Gastroesophageal sphincter (tissue), 4 donors: ENCODE results near the gene SACM1L. TPM values are rescaled to one million over a fixed set of nuclear protein-coding genes. Genes with fewer than 3 reads are reported as not detected.

Source experiments
- ATAC-seq: fragments of 150-250 bp; one replicate; pipeline ENCODE4 v1.9.1; 2016; ENCODE audit warnings: mild to moderate bottlenecking, moderate library complexity
- H3K27ac ChIP-seq, 4 donors: fragments of 200-600 bp; sonication (generic) in 3 of 4; 1 replicate in 3 of 4; 2 replicates in 1 of 4; pipeline ENCODE4 v1.5.1; 2016 to 2019
- H3K27me3 ChIP-seq: fragments of 200-600 bp; sonication (generic); one replicate; pipeline ENCODE4 v1.5.1; 2019
- H3K36me3 ChIP-seq, 2 donors: fragments of 200-600 bp; sonication (generic); one replicate each; pipeline ENCODE4 v1.5.1; 2019; ENCODE audit warnings: control low read depth in 1 of 2
- H3K4me1 ChIP-seq, 3 donors: fragments of 200-600 bp; sonication (generic); 1 replicate in 2 of 3; 2 replicates in 1 of 3; pipeline ENCODE4 v1.5.1; 2016 to 2019; ENCODE audit warnings: control low read depth in 2 of 3
- H3K4me3 ChIP-seq, 2 donors: fragments of 200-600 bp; sonication (generic); one replicate each; pipeline ENCODE4 v1.5.1; 2019; ENCODE audit warnings: mild to moderate bottlenecking in 1 of 2, moderate library complexity in 1 of 2
- H3K9me3 ChIP-seq, 3 donors: fragments of 200-600 bp; sonication (generic); one replicate each; pipeline ENCODE4 v1.5.1; 2017 to 2019; ENCODE audit warnings: control low read depth in 2 of 3
- EP300 ChIP-seq: sonication (generic); formaldehyde crosslinking; IDR thresholded peaks from one replicate; pipeline ENCODE4 v1.6.1; 2017; ENCODE audit warnings: antibody characterized with exemption, mild to moderate bottlenecking
- POLR2A ChIP-seq, 2 donors: fragments of 450-650 bp; IDR thresholded peaks; one replicate each; pipeline ENCODE4 v1.6.1; 2017; ENCODE audit warnings: antibody characterized with exemption in 2 of 2, mild to moderate bottlenecking in 2 of 2, moderate library complexity in 1 of 2
- POLR2AphosphoS5 ChIP-seq: sonication (generic); formaldehyde crosslinking; IDR thresholded peaks from one replicate; pipeline ENCODE4 v1.6.1; 2017; ENCODE audit warnings: antibody characterized with exemption
- WGBS, 2 donors: methylation state at CpG; one replicate each; pipeline ENCODE4 v1.1.5; 2018; ENCODE audit warnings: low coverage in 1 of 2; 5-methylcytosine and 5-hydroxymethylcytosine counted together
- total RNA-seq, 4 donors: library from RNA; depleted of rRNA; stranded (reverse); fragments of >200 nt; gene quantifications; one replicate each; pipeline ENCODE4 v1.1.0, GENCODE V29; 2016
- TF ChIP-seq, protein P1 (sequence below), 4 experiments: fragments of 200-600 bp in 2 of 4; fragments of 450-650 bp in 2 of 4; sonication (generic) in 1 of 4; IDR thresholded peaks; one replicate each; pipeline ENCODE4 v1.5.1; 2017 to 2019; ENCODE audit warnings: antibody characterized with exemption in 4 of 4, mild to moderate bottlenecking in 2 of 4, moderate library complexity in 2 of 4

Gene SACM1L
- total RNA-seq, 4 donors from 2014 or later: 31.9 to 52.6 (median 38.2) TPM

DNA sequence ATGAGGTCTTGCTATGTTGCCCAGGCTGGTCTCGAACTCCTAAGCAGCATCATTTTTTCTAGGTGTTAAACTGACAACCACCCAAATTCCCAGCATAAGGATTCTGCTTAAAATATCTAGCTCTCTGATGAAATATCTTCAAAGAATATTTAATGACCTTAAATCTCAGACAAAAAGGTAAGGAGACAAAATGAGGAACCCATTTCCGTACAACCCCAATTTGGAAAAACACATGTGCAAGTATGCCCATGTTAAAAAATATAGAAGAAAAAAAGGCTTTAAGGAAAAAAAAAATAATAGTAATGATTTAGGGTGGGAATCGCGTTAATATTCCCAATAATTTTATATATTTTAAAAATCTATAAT lies 1.4 kb upstream of the SACM1L start:
- ATAC-seq: no peak
- TF ChIP-seq, protein P1, sequence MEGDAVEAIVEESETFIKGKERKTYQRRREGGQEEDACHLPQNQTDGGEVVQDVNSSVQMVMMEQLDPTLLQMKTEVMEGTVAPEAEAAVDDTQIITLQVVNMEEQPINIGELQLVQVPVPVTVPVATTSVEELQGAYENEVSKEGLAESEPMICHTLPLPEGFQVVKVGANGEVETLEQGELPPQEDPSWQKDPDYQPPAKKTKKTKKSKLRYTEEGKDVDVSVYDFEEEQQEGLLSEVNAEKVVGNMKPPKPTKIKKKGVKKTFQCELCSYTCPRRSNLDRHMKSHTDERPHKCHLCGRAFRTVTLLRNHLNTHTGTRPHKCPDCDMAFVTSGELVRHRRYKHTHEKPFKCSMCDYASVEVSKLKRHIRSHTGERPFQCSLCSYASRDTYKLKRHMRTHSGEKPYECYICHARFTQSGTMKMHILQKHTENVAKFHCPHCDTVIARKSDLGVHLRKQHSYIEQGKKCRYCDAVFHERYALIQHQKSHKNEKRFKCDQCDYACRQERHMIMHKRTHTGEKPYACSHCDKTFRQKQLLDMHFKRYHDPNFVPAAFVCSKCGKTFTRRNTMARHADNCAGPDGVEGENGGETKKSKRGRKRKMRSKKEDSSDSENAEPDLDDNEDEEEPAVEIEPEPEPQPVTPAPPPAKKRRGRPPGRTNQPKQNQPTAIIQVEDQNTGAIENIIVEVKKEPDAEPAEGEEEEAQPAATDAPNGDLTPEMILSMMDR (IDR thresholded peaks at IDR 0.05): no peak
- TF ChIP-seq EP300: no peak
- no peak for TF ChIP-seq POLR2A (IDR thresholded peaks at IDR 0.05)
- TF ChIP-seq POLR2AphosphoS5: no peak
- Histone ChIP-seq H3K27ac (peak overlapping the region in 1 of 4 donors; percentile 93), H3K4me3 (peak overlapping the region in 1 of 2 donors; percentile 89), H3K9me3 (no peaks in the 10 kb centered on the region), H3K4me1 (peaks cover 6 to 41% (median 28%) of the 10 kb centered on the region in 3 donors), H3K27me3 (no peaks in the 10 kb centered on the region), H3K36me3 (peaks cover 0 to 13% of the 10 kb centered on the region in 2 donors)
- 17 to 34% methylated on average over 4 of the region's 4 CpGs for whole genome bisulfite sequencing, 2 donors

DNA sequence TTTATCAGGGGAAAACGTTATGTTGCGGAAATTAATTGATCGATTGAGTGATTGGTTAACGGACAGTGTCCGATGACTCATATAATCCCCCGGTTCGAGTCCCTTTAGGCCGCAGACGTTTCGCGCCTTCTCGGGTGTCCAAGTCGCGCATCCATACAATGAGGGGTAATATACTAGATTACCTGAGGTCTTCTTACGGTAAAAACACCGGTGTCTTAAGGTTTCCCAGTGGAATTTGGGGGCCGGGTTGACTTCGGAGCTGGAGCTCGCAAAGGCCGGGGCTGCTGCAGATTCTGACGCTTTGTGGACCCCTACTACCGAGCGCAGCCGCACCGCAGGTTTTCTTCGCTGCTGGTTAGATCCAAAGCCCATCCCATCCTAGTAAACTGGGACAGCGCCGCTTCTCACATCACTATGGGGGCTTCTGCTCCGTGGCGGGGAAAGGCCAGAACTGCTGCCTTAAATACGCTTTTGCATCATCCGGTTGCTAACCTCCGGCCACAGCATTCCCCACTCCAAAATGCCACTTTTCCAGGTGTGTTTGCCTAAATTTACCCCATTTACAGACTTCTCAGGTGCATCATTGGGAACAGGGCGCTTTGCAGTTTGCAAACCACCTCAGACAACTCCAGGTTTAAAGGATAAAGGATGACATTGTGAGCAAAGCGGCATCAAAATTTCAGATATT lies 858 bp upstream of the SACM1L start:
- Histone ChIP-seq H3K36me3 (peaks cover 0 to 14% of the 10 kb centered on the region in 2 donors), H3K27me3 (no peaks in the 10 kb centered on the region), H3K27ac (peak overlapping the region; percentile 35 to 94 (median 90)), H3K4me3 (peak overlapping the region; percentile 88 to 89), H3K9me3 (no peaks in the 10 kb centered on the region), H3K4me1 (peaks cover 6 to 47% (median 28%) of the 10 kb centered on the region in 3 donors)
- no peak for ATAC-seq
- no peak for TF ChIP-seq EP300
- no peak for TF ChIP-seq POLR2A (IDR thresholded peaks at IDR 0.05)
- TF ChIP-seq, protein P1 (IDR thresholded peaks at IDR 0.05): peak in 2 of 4 experiments; percentile 9 to 20
- WGBS, 2 donors: 2 to 3% methylated on average over 22 to 25 of the region's 35 CpGs

- ATAC-seq: no peak
- Histone ChIP-seq H3K27ac (peak overlapping the region; percentile 87 to 94 (median 91)), H3K4me3 (peak overlapping the region; percentile 88 to 89), H3K36me3 (peaks cover 0 to 14% of the 10 kb centered on the region in 2 donors), H3K4me1 (peaks cover 6 to 61% (median 28%) of the 10 kb centered on the region in 3 donors), H3K9me3 (no peaks in the 10 kb centered on the region), H3K27me3 (no peaks in the 10 kb centered on the region)
- no peak for TF ChIP-seq POLR2AphosphoS5
- no peak for TF ChIP-seq EP300
- TF ChIP-seq, protein P1 (IDR thresholded peaks at IDR 0.05): no peak
- TF ChIP-seq POLR2A (IDR thresholded peaks at IDR 0.05): no peak
- WGBS, 2 donors: 2 to 3% methylated on average over 6 to 8 of the region's 8 CpGs
Observed at GRCh38 chr3:45689787-45690145, 570 bp downstream of the SACM1L start.

DNA sequence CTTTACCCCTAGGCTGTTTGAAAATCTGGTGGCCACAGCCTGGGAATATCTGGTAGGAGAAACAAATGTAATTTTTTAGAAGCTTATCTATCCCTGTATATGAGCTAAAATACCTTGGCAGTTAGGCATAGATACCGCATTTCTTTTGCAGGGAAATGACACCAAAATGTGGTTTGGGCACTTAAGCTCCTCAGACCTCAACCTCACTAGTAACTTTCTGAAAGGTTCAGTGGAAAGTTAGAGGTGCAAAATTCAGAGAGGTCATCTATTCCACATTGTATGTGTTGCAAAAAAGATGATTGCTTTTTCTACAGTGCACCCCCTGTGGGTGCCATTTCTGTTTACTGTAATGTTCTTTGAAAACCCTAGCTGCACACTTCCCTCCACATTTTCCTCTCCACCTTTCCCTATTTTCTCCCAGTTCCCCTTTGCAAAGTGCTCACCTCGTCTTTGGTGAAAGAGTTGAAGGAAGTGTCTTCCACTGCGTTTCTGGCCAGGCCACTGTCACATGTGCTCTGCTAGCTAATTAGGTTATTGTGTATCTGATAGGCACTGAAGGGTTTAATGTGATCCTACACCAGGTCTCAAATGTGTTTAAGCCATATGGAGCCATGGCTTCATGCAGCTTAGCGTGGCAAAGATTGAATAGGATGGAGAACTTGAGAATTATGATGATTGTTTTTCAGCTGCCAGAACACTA lies 1.3 kb downstream of the SACM1L start:
- TF ChIP-seq POLR2AphosphoS5: no peak
- TF ChIP-seq POLR2A (IDR thresholded peaks at IDR 0.05): no peak
- TF ChIP-seq, protein P1 (IDR thresholded peaks at IDR 0.05): no peak
- TF ChIP-seq EP300: no peak
- 11 to 19% methylated on average over 2 to 4 of the region's 4 CpGs for WGBS, 2 donors
- ATAC-seq: no peak
- peaks cover 6 to 66% (median 28%) of the 10 kb centered on the region in 3 donors for H3K4me1 ChIP-seq
- no peaks in the 10 kb centered on the region for H3K27me3 ChIP-seq
- peaks cover 0 to 14% of the 10 kb centered on the region in 2 donors for H3K36me3 ChIP-seq
- peak overlapping the region; percentile 88 to 89 for H3K4me3 ChIP-seq
- H3K9me3 ChIP-seq: no peaks in the 10 kb centered on the region
- H3K27ac ChIP-seq: peak overlapping the region; percentile 87 to 94 (median 91)
